HEK293 (cell line): ENCODE data around the gene DAPK2.

Experiments
- CTCF ChIA-PET: fragments of 350-600 bp; formaldehyde crosslinking; extraction: SDS; loops from one replicate; lab custom pipeline; 2021; ENCODE audit warnings: antibody characterized with exemption; lab: Yijun Ruan, JAX
- POLR2A ChIA-PET: fragments of 300-600 bp; formaldehyde crosslinking; extraction: SDS; loops from one replicate; lab custom pipeline; 2020; ENCODE audit warnings: antibody characterized with exemption, inconsistent platforms; lab: Yijun Ruan, JAX
- H3K27ac ChIP-seq: fragments of 200-500 bp; sonication (Bioruptor generic); 2 replicates; pipeline ENCODE4 v1.5.1; 2014; ENCODE audit warnings: low read depth, low read length, control low read depth, inconsistent platforms; ENCODE audit errors: extremely low read depth
- H3K36me3 ChIP-seq, 2 experiments: fragments of 200-500 bp in 1 of 2; sonication (Bioruptor generic) in 1 of 2; 1 replicate in 1 of 2; 2 replicates in 1 of 2; pipeline ENCODE4 v1.5.1; 2014 to 2017; ENCODE audit warnings: inconsistent platforms in 2 of 2, low read length in 2 of 2; ENCODE audit not compliant: control insufficient read depth in 2 of 2, insufficient read depth in 1 of 2
- H3K4me1 ChIP-seq: fragments of 200-500 bp; sonication (Bioruptor generic); 2 replicates; pipeline ENCODE4 v1.5.1; 2014; ENCODE audit warnings: mild to moderate bottlenecking, low read length, inconsistent platforms; ENCODE audit not compliant: control insufficient read depth, insufficient read depth
- H3K4me3 ChIP-seq: 2 replicates; pipeline ENCODE4 v1.5.1; 2011; ENCODE audit warnings: low read depth, mild to moderate bottlenecking, control low read depth, low read length, moderate library complexity
- H3K9me3 ChIP-seq: fragments of 200-500 bp; sonication (Bioruptor generic); 2 replicates; pipeline ENCODE4 v1.5.1; 2014; ENCODE audit warnings: low read depth, low read length, inconsistent platforms; ENCODE audit not compliant: control insufficient read depth, insufficient read depth
- GLI2 ChIP-seq: fragments of 450-650 bp; formaldehyde crosslinking; IDR thresholded peaks from 2 replicates; pipeline ENCODE4; 2017; ENCODE audit warnings: missing biosample characterization, missing genetic modification characterization, low read depth, borderline replicate concordance
- GLI4 ChIP-seq: fragments of 450-650 bp; formaldehyde crosslinking; IDR thresholded peaks from 2 replicates; pipeline ENCODE4 v1.5.1; 2016; ENCODE audit warnings: missing biosample characterization, missing genetic modification characterization
- HOXA7 ChIP-seq: sonication (generic); formaldehyde crosslinking; IDR thresholded peaks from 2 replicates; pipeline ENCODE4 v1.8.1; 2022; ENCODE audit warnings: missing genetic modification reagents, borderline replicate concordance
- KLF10 ChIP-seq: fragments of 450-650 bp; IDR thresholded peaks from 2 replicates; pipeline ENCODE4 v1.5.1; 2018; ENCODE audit warnings: missing biosample characterization, mild to moderate bottlenecking, missing genetic modification characterization
- KLF8 ChIP-seq: fragments of 450-650 bp; formaldehyde crosslinking; IDR thresholded peaks from 2 replicates; pipeline ENCODE4 v1.5.1; 2016; ENCODE audit warnings: missing biosample characterization, missing genetic modification characterization
- OVOL3 ChIP-seq: fragments of 450-650 bp; formaldehyde crosslinking; IDR thresholded peaks from 2 replicates; pipeline ENCODE4 v1.5.1; 2016; ENCODE audit warnings: missing biosample characterization, missing genetic modification characterization
- SP7 ChIP-seq: fragments of 450-650 bp; formaldehyde crosslinking; IDR thresholded peaks from 2 replicates; pipeline ENCODE4 v1.5.1; 2016; ENCODE audit warnings: missing biosample characterization, missing genetic modification characterization
- TRIM28 ChIP-seq: IDR thresholded peaks from 2 replicates; pipeline ENCODE4 v1.6.1; 2011; ENCODE audit warnings: low read length, control low read depth, borderline replicate concordance
- ZBTB49 ChIP-seq: fragments of 450-650 bp; formaldehyde crosslinking; IDR thresholded peaks from 2 replicates; pipeline ENCODE4 v1.5.1; 2016; ENCODE audit warnings: missing biosample characterization, missing genetic modification characterization, low read depth
- ZFP3 ChIP-seq: fragments of 450-650 bp; formaldehyde crosslinking; IDR thresholded peaks from 2 replicates; pipeline ENCODE4 v1.5.1; 2016; ENCODE audit warnings: low read depth, missing biosample characterization, missing genetic modification characterization
- ZFP41 ChIP-seq: fragments of 450-650 bp; formaldehyde crosslinking; IDR thresholded peaks from 2 replicates; pipeline ENCODE4 v1.5.1; 2016; ENCODE audit warnings: missing biosample characterization, missing genetic modification characterization, borderline replicate concordance
- ZIC2 ChIP-seq: fragments of 450-650 bp; formaldehyde crosslinking; IDR thresholded peaks from 2 replicates; pipeline ENCODE4 v1.5.1; 2016; ENCODE audit warnings: missing biosample characterization, missing genetic modification characterization
- ZNF114 ChIP-seq: fragments of 450-650 bp; formaldehyde crosslinking; IDR thresholded peaks from 2 replicates; pipeline ENCODE4 v1.5.0; 2017; ENCODE audit warnings: missing biosample characterization, missing genetic modification characterization
- ZNF140 ChIP-seq: fragments of 450-650 bp; formaldehyde crosslinking; IDR thresholded peaks from 2 replicates; pipeline ENCODE4 v1.5.1; 2016; ENCODE audit warnings: missing biosample characterization, missing genetic modification characterization
- ZNF155 ChIP-seq: fragments of 450-650 bp; formaldehyde crosslinking; IDR thresholded peaks from 2 replicates; pipeline ENCODE4 v1.5.1; 2016; ENCODE audit warnings: missing biosample characterization, missing genetic modification characterization
- ZNF175 ChIP-seq: fragments of 450-650 bp; formaldehyde crosslinking; IDR thresholded peaks from 2 replicates; pipeline ENCODE4 v1.5.1; 2016; ENCODE audit warnings: missing biosample characterization, missing genetic modification characterization
- ZNF2 ChIP-seq: fragments of 450-650 bp; formaldehyde crosslinking; IDR thresholded peaks from 2 replicates; pipeline ENCODE4 v1.5.1; 2016; ENCODE audit warnings: missing biosample characterization, missing genetic modification characterization
- ZNF211 ChIP-seq: fragments of 450-650 bp; formaldehyde crosslinking; IDR thresholded peaks from 2 replicates; pipeline ENCODE4 v1.5.1; 2016; ENCODE audit warnings: low read depth, missing biosample characterization, missing genetic modification characterization
- ZNF394 ChIP-seq: fragments of 450-650 bp; formaldehyde crosslinking; IDR thresholded peaks from 2 replicates; pipeline ENCODE4 v1.5.1; 2016; ENCODE audit warnings: missing biosample characterization, missing genetic modification characterization, mild to moderate bottlenecking, moderate library complexity, borderline replicate concordance
- ZNF48 ChIP-seq: fragments of 450-650 bp; formaldehyde crosslinking; IDR thresholded peaks from 2 replicates; pipeline ENCODE4 v1.5.1; 2016; ENCODE audit warnings: missing biosample characterization, missing genetic modification characterization
- ZNF558 ChIP-seq: fragments of 450-650 bp; formaldehyde crosslinking; IDR thresholded peaks from 2 replicates; pipeline ENCODE4 v1.5.1; 2016; ENCODE audit warnings: missing biosample characterization, missing genetic modification characterization
- ZNF580 ChIP-seq: fragments of 450-650 bp; formaldehyde crosslinking; IDR thresholded peaks from 2 replicates; pipeline ENCODE4 v1.5.1; 2016; ENCODE audit warnings: missing biosample characterization, missing genetic modification characterization
- ZNF596 ChIP-seq: fragments of 450-650 bp; IDR thresholded peaks from 2 replicates; pipeline ENCODE4 v1.5.0; 2018; ENCODE audit warnings: missing biosample characterization, mild to moderate bottlenecking, missing genetic modification characterization, moderate library complexity
- ZNF600 ChIP-seq: fragments of 450-650 bp; formaldehyde crosslinking; IDR thresholded peaks from 2 replicates; pipeline ENCODE4 v1.5.1; 2016; ENCODE audit warnings: missing biosample characterization, missing genetic modification characterization
- ZNF626 ChIP-seq: fragments of 450-650 bp; sonication (Bioruptor Pico); formaldehyde crosslinking; IDR thresholded peaks from 2 replicates; pipeline ENCODE4 v1.5.1; 2018; ENCODE audit warnings: missing biosample characterization, missing genetic modification characterization, inconsistent platforms
- ZNF629 ChIP-seq: fragments of 450-650 bp; formaldehyde crosslinking; IDR thresholded peaks from 2 replicates; pipeline ENCODE4 v1.5.1; 2017; ENCODE audit warnings: missing biosample characterization, missing genetic modification characterization
- TF ChIP-seq, protein P1 (sequence below): fragments of 450-650 bp; formaldehyde crosslinking; IDR thresholded peaks from 2 replicates; pipeline ENCODE4 v1.5.1; 2016; ENCODE audit warnings: missing biosample characterization, missing genetic modification characterization
- TF ChIP-seq, protein P2 (sequence below): fragments of 450-650 bp; formaldehyde crosslinking; IDR thresholded peaks from 2 replicates; pipeline ENCODE4 v1.5.1; 2016; ENCODE audit warnings: missing biosample characterization, missing genetic modification characterization, borderline replicate concordance

DAPK2 gene

DNA sequence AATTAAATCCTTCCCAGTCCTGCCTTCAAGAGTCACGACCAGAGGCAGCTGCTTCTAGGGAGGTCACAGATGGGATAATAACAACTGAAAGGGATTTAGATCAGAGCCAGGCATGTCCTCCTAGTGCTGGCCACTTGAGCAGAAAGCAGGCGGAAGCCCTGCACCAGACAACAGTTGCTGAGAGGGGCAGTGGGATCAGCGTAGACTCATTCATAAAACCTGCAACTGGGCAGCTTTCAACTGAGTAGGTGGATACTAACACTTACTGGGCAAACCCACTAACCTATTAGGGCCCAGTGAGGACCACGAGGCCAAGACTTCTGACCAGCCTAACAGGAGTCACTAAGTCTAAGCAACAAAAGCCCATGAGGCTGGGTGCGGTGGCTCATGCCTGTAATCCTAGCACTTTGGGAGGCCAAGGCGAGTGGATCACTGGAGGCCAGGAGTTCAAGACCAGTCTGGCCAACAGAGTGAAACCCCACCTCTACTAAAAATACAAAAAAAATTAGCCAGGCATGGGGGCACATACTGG lies 67.0 kb downstream of the DAPK2 start (continued):
- no peak for TF ChIP-seq ZBTB49 (tag by site-specific recombination)
- TF ChIP-seq, protein P1, sequence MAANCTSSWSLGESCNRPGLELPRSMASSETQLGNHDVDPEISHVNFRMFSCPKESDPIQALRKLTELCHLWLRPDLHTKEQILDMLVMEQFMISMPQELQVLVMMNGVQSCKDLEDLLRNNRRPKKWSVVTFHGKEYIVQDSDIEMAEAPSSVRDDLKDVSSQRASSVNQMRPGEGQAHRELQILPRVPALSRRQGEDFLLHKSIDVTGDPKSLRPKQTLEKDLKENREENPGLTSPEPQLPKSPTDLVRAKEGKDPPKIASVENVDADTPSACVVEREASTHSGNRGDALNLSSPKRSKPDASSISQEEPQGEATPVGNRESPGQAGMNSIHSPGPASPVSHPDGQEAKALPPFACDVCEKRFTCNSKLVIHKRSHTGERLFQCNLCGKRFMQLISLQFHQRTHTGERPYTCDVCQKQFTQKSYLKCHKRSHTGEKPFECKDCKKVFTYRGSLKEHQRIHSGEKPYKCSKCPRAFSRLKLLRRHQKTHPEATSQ (tag by site-specific recombination), result no peak
- no peak for TF ChIP-seq ZNF596 (tag by site-specific recombination)
- TF ChIP-seq GLI2 (tag by site-specific recombination), result no peak
- no peak for TF ChIP-seq KLF8 (tag by site-specific recombination)
- no peak for TF ChIP-seq ZNF175 (tag by site-specific recombination)
- TF ChIP-seq ZNF155 (tag by site-specific recombination), result no peak
- TF ChIP-seq ZNF48, result no peak
- no peak for TF ChIP-seq ZNF140 (tag by site-specific recombination)
- TF ChIP-seq ZNF2 (tag by site-specific recombination), result no peak
- TF ChIP-seq TRIM28, result no peak

DNA sequence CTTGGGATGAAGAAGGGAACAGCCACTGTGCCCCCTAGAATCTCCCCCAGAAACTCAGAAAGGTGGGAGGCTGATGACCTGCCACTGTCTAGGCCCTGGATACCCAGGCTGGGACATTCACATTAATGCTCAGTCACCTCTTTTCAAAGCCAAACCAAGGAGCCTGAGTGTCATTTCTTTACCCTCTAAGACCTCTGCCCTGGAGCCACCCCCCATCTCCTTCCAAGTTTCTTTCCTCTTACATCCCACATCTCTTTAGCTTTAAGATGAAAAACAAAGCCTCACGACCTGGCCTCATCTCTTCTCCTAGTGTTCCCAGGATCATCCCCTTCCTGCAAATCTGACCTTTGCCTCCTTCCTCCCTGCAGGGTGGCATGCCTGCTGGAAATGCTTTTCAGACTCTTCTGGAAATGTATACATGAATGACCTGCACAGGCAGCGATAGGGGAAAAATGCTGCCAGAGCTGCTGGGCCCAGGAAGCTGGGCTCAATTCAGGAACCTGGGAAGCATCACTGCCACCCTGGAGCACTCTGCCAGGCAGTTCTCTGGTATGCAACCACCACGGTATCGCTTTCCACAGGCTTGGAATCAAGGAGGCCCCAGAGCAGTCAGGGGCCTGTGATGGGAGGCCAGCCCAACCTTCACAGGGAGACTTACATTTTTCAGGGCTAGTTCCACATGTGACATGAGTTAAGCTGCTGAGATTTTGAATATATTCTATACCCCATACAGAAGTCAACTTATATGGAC lies 67.6 kb downstream of the DAPK2 start:
- no peak overlapping the region for H3K4me3 ChIP-seq
- no peak overlapping the region for H3K27ac ChIP-seq
- no peak for TF ChIP-seq GLI4 (tag by site-specific recombination)
- TF ChIP-seq ZNF211, result no peak
- no peak for TF ChIP-seq OVOL3 (tag by site-specific recombination)
- no peak for TF ChIP-seq ZNF600 (tag by site-specific recombination)
- TF ChIP-seq ZNF626, result no peak
- TF ChIP-seq ZNF580 (tag by site-specific recombination), result no peak
- no peak for TF ChIP-seq ZNF629 (tag by site-specific recombination)
- TF ChIP-seq ZNF558 (tag by site-specific recombination), result no peak
- TF ChIP-seq ZFP3 (tag by site-specific recombination), result no peak
- TF ChIP-seq ZFP41 (tag by site-specific recombination), result no peak
- TF ChIP-seq HOXA7 (CRISPR knock-in tag), result no peak
- no peak for TF ChIP-seq SP7 (tag by site-specific recombination)
- TF ChIP-seq ZNF114 (tag by site-specific recombination), result no peak
- no peak for TF ChIP-seq ZNF394
- no peak for TF ChIP-seq KLF10 (tag by site-specific recombination)
- no peak for TF ChIP-seq ZIC2 (tag by site-specific recombination)
- TF ChIP-seq, protein P2, sequence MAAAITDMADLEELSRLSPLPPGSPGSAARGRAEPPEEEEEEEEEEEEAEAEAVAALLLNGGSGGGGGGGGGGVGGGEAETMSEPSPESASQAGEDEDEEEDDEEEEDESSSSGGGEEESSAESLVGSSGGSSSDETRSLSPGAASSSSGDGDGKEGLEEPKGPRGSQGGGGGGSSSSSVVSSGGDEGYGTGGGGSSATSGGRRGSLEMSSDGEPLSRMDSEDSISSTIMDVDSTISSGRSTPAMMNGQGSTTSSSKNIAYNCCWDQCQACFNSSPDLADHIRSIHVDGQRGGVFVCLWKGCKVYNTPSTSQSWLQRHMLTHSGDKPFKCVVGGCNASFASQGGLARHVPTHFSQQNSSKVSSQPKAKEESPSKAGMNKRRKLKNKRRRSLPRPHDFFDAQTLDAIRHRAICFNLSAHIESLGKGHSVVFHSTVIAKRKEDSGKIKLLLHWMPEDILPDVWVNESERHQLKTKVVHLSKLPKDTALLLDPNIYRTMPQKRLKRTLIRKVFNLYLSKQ (tag by site-specific recombination), result no peak
- POLR2A ChIA-PET, result no interaction called here
- H3K4me1 ChIP-seq, result no peaks in the 10 kb centered on the region
- no peaks in the 10 kb centered on the region for H3K36me3 ChIP-seq
- no peaks in the 10 kb centered on the region for H3K9me3 ChIP-seq
- CTCF ChIA-PET, result no interaction called here
